Psoas muscle (tissue), 8 donors: ENCODE results near the gene NRCAM. TPM values are rescaled to one million over a fixed set of nuclear protein-coding genes. Genes with fewer than 3 reads are reported as not detected.
A peak's percentile ranks its signal among the peaks of the same experiment; 100 is the strongest.

Experiments
- ATAC-seq, 4 donors: fragments of 200-7000 bp; cut with Tn5 transposase; one replicate each; pipeline ENCODE4 v1.9.1; 2020; ENCODE audit warnings: moderate library complexity in 3 of 4, mild to moderate bottlenecking in 2 of 4
- DNase-seq, 2 donors: peaks; one replicate each; pipeline ENCODE4 v3.0.0-alpha.2; 2020
- H3K27ac ChIP-seq: fragments of 200-600 bp; one replicate; pipeline ENCODE4 v1.8.0; 2022
- H3K27me3 ChIP-seq, 3 donors: fragments of 200-600 bp in 1 of 3; one replicate each; pipeline versions ENCODE4 v1.6.1 to v1.8.0; 2013 to 2022; ENCODE audit warnings: low read length in 2 of 3, mild to moderate bottlenecking in 2 of 3, moderate library complexity in 1 of 3; ENCODE audit not compliant: insufficient read depth in 3 of 3
- H3K36me3 ChIP-seq, 2 donors: fragments of 200-600 bp in 1 of 2; one replicate each; pipeline versions ENCODE4 v1.6.1 to v1.8.0; 2013 to 2022; ENCODE audit warnings: low read depth in 1 of 2, mild to moderate bottlenecking in 1 of 2, moderate library complexity in 1 of 2; ENCODE audit not compliant: insufficient read depth in 1 of 2
- H3K4me1 ChIP-seq: fragments of 200-600 bp; one replicate; pipeline ENCODE4 v1.8.0; 2022
- H3K4me3 ChIP-seq: fragments of 200-600 bp; one replicate; pipeline ENCODE4 v1.8.0; 2022; ENCODE audit warnings: mild to moderate bottlenecking
- H3K9me3 ChIP-seq: fragments of 200-600 bp; one replicate; pipeline ENCODE4 v1.8.0; 2022
- WGBS, 3 donors: extraction: QIAGEN DNeasy Blood & Tissue Kit; methylation state at CpG; one replicate each; pipeline versions ENCODE4 v1.1.6 to v1.1.7; 2013; 5-methylcytosine and 5-hydroxymethylcytosine counted together
- intact Hi-C, 2 donors: fragments of 100-400 bp; cut with DNase I; formaldehyde crosslinking; loops; one replicate each; pipeline versions ENCODE4 v1.11.0 to v1.14.2; 2022
- polyA plus RNA-seq, 3 donors: library from polyadenylated mRNA; stranded (reverse); fragments of 200-250 nt; gene quantifications; one replicate each; pipeline ENCODE4 v1.2.3, GENCODE V29; 2013
- total RNA-seq, 4 donors: library from RNA; stranded (reverse); fragmentation: NEBNext Ultra II Directional in 2 of 4; extraction: Animal tissue kit (Norgen Biotek cat#: 25700) in 2 of 4; gene quantifications; one replicate each; pipeline versions ENCODE4 v1.2.1 to v1.2.4, GENCODE V29; 2021 to 2023
- TF ChIP-seq, protein P1 (sequence below): fragments of 200-600 bp; IDR thresholded peaks from one replicate; pipeline ENCODE4 v1.8.0; 2022; ENCODE audit warnings: antibody characterized with exemption
- donor health status: healthy with polysubstance abuse.
- donor health status: DM: no; HTN: no; CAD: no; lungs with moderate emphysema.
- donor health status: Bipolar disorder and iron deficiency.
- donor health status: healthy.
- donor health status: DM: yes; HTN: yes; CAD: no.
- donor health status: DM: no; HTN: no; CAD: no.
- donor health status: DM: no; HTN: no; CAD: no.
- donor health status: DM: yes; HTN: yes; CAD: no.

The NRCAM gene
- total and polyA plus RNA-seq, 7 donors, result 0.06 to 1.8 (median 0.55) TPM

DNA sequence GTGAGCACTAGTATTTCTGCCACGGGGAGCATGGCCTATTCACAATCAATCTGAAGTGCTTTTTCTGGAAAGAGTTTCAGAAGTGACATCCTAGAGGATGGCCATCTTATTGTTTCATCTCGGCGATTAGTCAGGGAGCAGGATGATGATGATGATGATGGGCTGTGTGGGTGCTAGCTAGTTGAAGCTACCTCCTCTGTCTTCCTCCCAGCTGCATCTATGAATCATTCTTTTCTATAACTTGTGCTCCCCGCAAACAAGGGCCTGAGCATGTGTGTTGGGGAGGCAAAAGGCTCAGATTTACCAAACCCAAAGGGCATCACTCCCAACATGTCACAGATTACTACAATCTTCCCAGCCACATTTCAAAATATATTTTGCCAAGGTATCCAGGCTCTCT, 207.4 kb downstream of the NRCAM start:
- ATAC-seq (no peak), DNase-seq (no peak)
- H3K9me3 ChIP-seq, result no peaks in the 10 kb centered on the region
- no peaks in the 10 kb centered on the region for H3K27me3 ChIP-seq
- no peak overlapping the region for H3K27ac ChIP-seq
- TF ChIP-seq, protein P1, sequence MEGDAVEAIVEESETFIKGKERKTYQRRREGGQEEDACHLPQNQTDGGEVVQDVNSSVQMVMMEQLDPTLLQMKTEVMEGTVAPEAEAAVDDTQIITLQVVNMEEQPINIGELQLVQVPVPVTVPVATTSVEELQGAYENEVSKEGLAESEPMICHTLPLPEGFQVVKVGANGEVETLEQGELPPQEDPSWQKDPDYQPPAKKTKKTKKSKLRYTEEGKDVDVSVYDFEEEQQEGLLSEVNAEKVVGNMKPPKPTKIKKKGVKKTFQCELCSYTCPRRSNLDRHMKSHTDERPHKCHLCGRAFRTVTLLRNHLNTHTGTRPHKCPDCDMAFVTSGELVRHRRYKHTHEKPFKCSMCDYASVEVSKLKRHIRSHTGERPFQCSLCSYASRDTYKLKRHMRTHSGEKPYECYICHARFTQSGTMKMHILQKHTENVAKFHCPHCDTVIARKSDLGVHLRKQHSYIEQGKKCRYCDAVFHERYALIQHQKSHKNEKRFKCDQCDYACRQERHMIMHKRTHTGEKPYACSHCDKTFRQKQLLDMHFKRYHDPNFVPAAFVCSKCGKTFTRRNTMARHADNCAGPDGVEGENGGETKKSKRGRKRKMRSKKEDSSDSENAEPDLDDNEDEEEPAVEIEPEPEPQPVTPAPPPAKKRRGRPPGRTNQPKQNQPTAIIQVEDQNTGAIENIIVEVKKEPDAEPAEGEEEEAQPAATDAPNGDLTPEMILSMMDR, result no peak
- intact Hi-C loops, result no loop called here
- H3K36me3 ChIP-seq, result no peaks in the 10 kb centered on the region
- whole genome bisulfite sequencing, 3 donors, result 81 to 88% (median 87%) methylated on average over 4 of the region's 4 CpGs
- no peak overlapping the region for H3K4me3 ChIP-seq
- H3K4me1 ChIP-seq, result no peaks in the 10 kb centered on the region

DNA sequence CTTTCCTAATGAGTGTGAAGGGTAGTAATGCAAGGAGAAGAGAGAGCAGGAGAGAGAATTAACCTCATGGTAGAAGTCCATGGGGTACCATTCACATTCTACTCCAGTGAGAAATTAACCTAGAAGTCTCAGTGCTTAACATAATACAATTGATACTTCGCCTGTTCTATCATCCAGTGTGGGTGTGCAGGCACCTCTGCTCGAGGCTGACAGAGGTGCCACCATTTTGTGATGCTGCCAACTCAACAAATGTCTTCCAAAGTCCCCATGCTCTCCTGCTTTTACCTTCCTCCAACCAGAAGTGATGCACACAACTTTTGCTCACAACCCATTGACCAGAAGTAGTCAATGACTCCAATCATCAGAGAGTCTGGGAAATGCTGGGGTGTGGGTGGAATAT, 207.8 kb downstream of the NRCAM start:
- H3K27me3 ChIP-seq, result no peaks in the 10 kb centered on the region
- intact Hi-C loops, result no loop called here
- H3K9me3 ChIP-seq, result no peaks in the 10 kb centered on the region
- no peak overlapping the region for H3K4me3 ChIP-seq
- ATAC-seq, result no peak
- no peaks in the 10 kb centered on the region for H3K36me3 ChIP-seq
- 76 to 84% (median 78%) methylated on average over 2 of the region's 2 CpGs for WGBS, 3 donors
- no peak overlapping the region for H3K27ac ChIP-seq
- DNase-seq, result no peak
- H3K4me1 ChIP-seq, result no peaks in the 10 kb centered on the region
- TF ChIP-seq, protein P1, result no peak

- Histone ChIP-seq H3K4me1 (no peaks in the 10 kb centered on the region), H3K27ac (no peak overlapping the region), H3K4me3 (no peak overlapping the region), H3K27me3 (no peaks in the 10 kb centered on the region), H3K36me3 (no peaks in the 10 kb centered on the region), H3K9me3 (no peaks in the 10 kb centered on the region)
- TF ChIP-seq, protein P1, result no peak
- intact Hi-C loops, result no loop called here
- WGBS, 3 donors, result 73 to 78% (median 76%) methylated on average over 1 of the region's 1 CpG
- ATAC-seq (no peak), DNase-seq (no peak)
Observed at GRCh38 chr7:108247614-108248013, 208.6 kb downstream of the NRCAM start.

DNA sequence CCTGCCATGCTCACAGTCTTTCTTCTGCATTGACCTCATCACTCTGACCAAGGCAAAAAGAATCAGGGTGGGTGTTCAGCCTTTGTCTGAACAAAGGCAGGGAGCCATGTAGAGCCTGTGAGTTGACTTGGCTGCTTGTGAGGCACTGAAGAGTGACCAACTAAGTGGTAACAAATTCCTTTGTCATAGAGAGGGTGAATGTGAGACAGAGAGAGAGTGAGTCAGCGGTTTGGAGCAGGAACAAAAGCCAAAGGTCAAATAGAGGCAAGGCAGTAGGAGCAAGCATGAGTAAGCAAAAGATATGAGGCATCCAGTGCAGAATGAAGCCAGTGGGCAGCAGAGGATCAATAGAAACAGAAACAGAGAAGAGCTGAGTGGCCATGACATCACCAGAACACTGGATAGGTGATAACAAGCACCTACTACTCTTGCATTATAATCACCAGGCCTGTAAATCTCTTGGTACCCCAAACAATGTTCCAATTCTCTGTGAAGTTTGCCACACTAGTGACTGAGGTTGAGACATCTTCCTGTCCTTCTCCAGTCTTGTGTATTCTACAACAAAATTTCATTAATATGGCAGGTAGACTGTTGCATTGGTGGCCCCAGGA, 209.9 kb downstream of the NRCAM start:
- intact Hi-C loops, result no loop called here
- TF ChIP-seq, protein P1, result no peak
- WGBS, 3 donors, result 39 to 59% (median 46%) methylated on average over 1 of the region's 1 CpG
- no peak overlapping the region for H3K4me3 ChIP-seq
- no peaks in the 10 kb centered on the region for H3K27me3 ChIP-seq
- no peaks in the 10 kb centered on the region for H3K36me3 ChIP-seq
- DNase-seq (peak in 1 of 2 donors; percentile 14), ATAC-seq (peak; percentile 37 to 83 (median 60))
- no peaks in the 10 kb centered on the region for H3K9me3 ChIP-seq
- H3K27ac ChIP-seq, result no peak overlapping the region
- no peaks in the 10 kb centered on the region for H3K4me1 ChIP-seq
